Stomach (tissue), 9 donors: ENCODE results near the gene DCLK2. TPM values are rescaled to one million over a fixed set of nuclear protein-coding genes. Genes with fewer than 3 reads are reported as not detected.

Experiments
- DNase-seq, 2 donors: peaks; one replicate each; pipeline versions ENCODE4 v3.0.0 to v3.0.0-alpha.2; 2013 to 2019
- H3K27ac ChIP-seq, 5 donors: fragments of 200-600 bp in 4 of 5; sonication (generic) in 4 of 5; one replicate each; pipeline ENCODE4 v1.5.1; 2013 to 2019; ENCODE audit warnings: mild to moderate bottlenecking in 1 of 5, moderate library complexity in 1 of 5
- H3K27me3 ChIP-seq, 3 donors: fragments of 200-600 bp; sonication (generic); one replicate each; pipeline ENCODE4 v1.5.1; 2017 to 2019; ENCODE audit warnings: mixed run types in 1 of 3
- H3K36me3 ChIP-seq, 4 donors: fragments of 200-600 bp; sonication (generic); 1 replicate in 3 of 4; 2 replicates in 1 of 4; pipeline ENCODE4 v1.5.1; 2016 to 2019
- H3K4me1 ChIP-seq, 4 donors: fragments of 200-600 bp; sonication (generic); one replicate each; pipeline ENCODE4 v1.5.1; 2016 to 2019
- H3K4me3 ChIP-seq, 4 donors: fragments of 200-600 bp; sonication (generic) in 3 of 4; one replicate each; pipeline ENCODE4 v1.5.1; 2016 to 2019; ENCODE audit warnings: mild to moderate bottlenecking in 1 of 4
- H3K9me3 ChIP-seq, 4 donors: fragments of 200-600 bp; sonication (generic); one replicate each; pipeline ENCODE4 v1.5.1; 2016 to 2019
- EP300 ChIP-seq: sonication (generic); formaldehyde crosslinking; IDR thresholded peaks from one replicate; pipeline ENCODE4 v1.6.1; 2017; ENCODE audit warnings: antibody characterized with exemption
- POLR2A ChIP-seq, 4 donors: fragments of 450-650 bp; IDR thresholded peaks; one replicate each; pipeline ENCODE4 v1.6.1; 2016; ENCODE audit warnings: antibody characterized with exemption in 4 of 4, control low read depth in 2 of 4, mild to moderate bottlenecking in 1 of 4, moderate library complexity in 1 of 4
- POLR2AphosphoS5 ChIP-seq, 3 donors: sonication (generic); formaldehyde crosslinking; IDR thresholded peaks; one replicate each; pipeline ENCODE4 v1.6.1; 2016; ENCODE audit warnings: antibody characterized with exemption in 3 of 3
- WGBS, 5 donors: extraction: QIAGEN DNeasy Blood & Tissue Kit in 3 of 5; methylation state at CpG; one replicate each; pipeline versions ENCODE4 v1.1.5 to v1.1.7; 2013 to 2018; 5-methylcytosine and 5-hydroxymethylcytosine counted together
- intact Hi-C: fragments of 100-400 bp; cut with DNase I; formaldehyde crosslinking; loops from one replicate; pipeline ENCODE4 v1.15.1; 2023; ENCODE audit warnings: low total_unique reads
- polyA plus RNA-seq, 3 donors: library from polyadenylated mRNA; stranded (reverse); fragments of 200-250 nt; gene quantifications; one replicate each; pipeline ENCODE4 v1.2.3, GENCODE V29; 2013
- total RNA-seq, 5 donors: library from RNA; depleted of rRNA; stranded (reverse); fragments of >200 nt; gene quantifications; one replicate each; pipeline versions ENCODE4 v1.1.0 to v1.2.3, GENCODE V29; 2014 to 2016
- TF ChIP-seq, protein P1 (sequence below), 7 experiments: fragments of 450-650 bp in 4 of 7; fragments of 200-600 bp in 3 of 7; sonication (generic) in 3 of 7; IDR thresholded peaks; one replicate each; pipeline ENCODE4 v1.5.1; 2016 to 2019; ENCODE audit warnings: antibody characterized with exemption in 7 of 7, control low read depth in 2 of 7, mild to moderate bottlenecking in 1 of 7
- donor health status: healthy with polysubstance abuse.
- donor health status: Bipolar disorder and iron deficiency.
- donor health status: healthy.

Gene DCLK2
- total and polyA plus RNA-seq, 8 donors: 0.61 to 16.3 (median 1.7) TPM

- Histone ChIP-seq H3K9me3 (no peaks in the 10 kb centered on the region), H3K36me3 (peaks cover 0 to 29% (median 7%) of the 10 kb centered on the region in 4 donors), H3K27ac (no peak overlapping the region), H3K27me3 (no peaks in the 10 kb centered on the region), H3K4me1 (no peaks in the 10 kb centered on the region), H3K4me3 (no peak overlapping the region)
- TF ChIP-seq POLR2A (IDR thresholded peaks at IDR 0.05): no peak
- no peak for TF ChIP-seq POLR2AphosphoS5 (IDR thresholded peaks at IDR 0.05)
- TF ChIP-seq, protein P1, sequence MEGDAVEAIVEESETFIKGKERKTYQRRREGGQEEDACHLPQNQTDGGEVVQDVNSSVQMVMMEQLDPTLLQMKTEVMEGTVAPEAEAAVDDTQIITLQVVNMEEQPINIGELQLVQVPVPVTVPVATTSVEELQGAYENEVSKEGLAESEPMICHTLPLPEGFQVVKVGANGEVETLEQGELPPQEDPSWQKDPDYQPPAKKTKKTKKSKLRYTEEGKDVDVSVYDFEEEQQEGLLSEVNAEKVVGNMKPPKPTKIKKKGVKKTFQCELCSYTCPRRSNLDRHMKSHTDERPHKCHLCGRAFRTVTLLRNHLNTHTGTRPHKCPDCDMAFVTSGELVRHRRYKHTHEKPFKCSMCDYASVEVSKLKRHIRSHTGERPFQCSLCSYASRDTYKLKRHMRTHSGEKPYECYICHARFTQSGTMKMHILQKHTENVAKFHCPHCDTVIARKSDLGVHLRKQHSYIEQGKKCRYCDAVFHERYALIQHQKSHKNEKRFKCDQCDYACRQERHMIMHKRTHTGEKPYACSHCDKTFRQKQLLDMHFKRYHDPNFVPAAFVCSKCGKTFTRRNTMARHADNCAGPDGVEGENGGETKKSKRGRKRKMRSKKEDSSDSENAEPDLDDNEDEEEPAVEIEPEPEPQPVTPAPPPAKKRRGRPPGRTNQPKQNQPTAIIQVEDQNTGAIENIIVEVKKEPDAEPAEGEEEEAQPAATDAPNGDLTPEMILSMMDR (IDR thresholded peaks at IDR 0.05): no peak
- no peak for TF ChIP-seq EP300
- 81 to 93% (median 88%) methylated on average over 6 of the region's 6 CpGs for WGBS, 5 donors
- intact Hi-C loops: no loop called here
- DNase-seq: no peak
Measured at GRCh38 chr4:150258569-150258968, 180.3 kb downstream of the DCLK2 start.

DNA sequence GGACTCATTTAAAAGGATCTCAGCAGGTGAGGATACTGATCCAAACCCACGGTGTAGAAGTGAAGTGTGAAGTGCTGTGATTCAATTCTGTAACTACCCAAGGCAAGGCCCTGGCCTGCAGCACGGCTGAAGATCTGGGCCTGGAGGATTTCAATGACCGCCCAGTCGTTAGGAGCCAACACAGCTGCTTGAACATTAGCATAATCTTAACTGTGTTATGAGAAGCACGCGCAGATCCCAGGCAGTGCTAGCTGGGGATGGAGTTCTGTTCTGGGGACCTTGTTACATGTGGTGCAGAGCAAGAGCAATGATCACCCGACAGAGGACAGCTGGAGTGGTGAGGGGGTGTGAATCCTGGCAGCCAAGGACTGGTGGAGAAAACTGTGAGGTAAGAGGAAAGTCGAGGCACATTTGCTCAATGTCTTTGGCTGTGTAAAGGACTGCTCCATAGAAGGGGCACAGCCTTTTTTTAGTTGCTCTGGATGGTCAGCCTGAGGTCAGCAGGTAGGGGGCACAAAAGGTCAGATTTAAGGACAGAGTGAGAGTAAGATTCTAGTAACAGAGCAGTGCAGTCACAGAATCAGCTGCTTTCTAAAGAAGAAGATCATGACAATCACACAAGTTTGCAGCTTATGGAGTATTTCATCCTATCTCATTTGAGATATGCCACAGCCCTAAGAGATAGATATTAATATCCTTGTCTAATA, 181.8 kb downstream of the DCLK2 start:
- H3K4me3 ChIP-seq: no peak overlapping the region
- H3K4me1 ChIP-seq: no peaks in the 10 kb centered on the region
- WGBS, 5 donors: 69 to 77% (median 71%) methylated on average over 8 of the region's 8 CpGs
- peaks cover 0 to 35% (median 14%) of the 10 kb centered on the region in 4 donors for H3K36me3 ChIP-seq
- intact Hi-C loops: no loop called here
- TF ChIP-seq, protein P1 (IDR thresholded peaks at IDR 0.05): no peak
- no peak for TF ChIP-seq POLR2AphosphoS5 (IDR thresholded peaks at IDR 0.05)
- no peak for TF ChIP-seq POLR2A (IDR thresholded peaks at IDR 0.05)
- TF ChIP-seq EP300: no peak
- no peak overlapping the region for H3K27ac ChIP-seq
- H3K27me3 ChIP-seq: no peaks in the 10 kb centered on the region
- H3K9me3 ChIP-seq: no peaks in the 10 kb centered on the region
- DNase-seq: peak in 1 of 2 donors; percentile 71

DNA sequence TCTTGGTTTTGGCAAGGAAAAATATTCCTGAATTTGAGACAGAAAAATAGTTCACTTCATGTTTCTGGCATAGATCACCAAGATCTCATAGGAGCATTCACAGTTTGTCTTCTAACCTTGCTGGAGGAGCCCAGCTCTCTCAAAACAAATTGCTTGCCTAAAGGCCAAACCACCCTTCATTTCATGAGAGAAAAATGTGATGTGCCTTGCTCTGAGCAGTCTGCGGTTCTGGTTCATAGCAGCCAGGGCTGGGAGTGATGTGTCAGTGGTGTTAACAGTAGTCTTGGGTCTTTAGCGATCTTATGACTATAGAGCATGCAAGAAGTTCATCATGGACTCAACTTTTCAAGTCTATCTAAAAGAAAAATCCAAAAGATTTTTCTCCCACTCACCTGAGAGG, 183.3 kb downstream of the DCLK2 start:
- intact Hi-C loops: no loop called here
- H3K27me3 ChIP-seq: no peaks in the 10 kb centered on the region
- DNase-seq: no peak
- H3K4me3 ChIP-seq: no peak overlapping the region
- H3K4me1 ChIP-seq: no peaks in the 10 kb centered on the region
- no peaks in the 10 kb centered on the region for H3K9me3 ChIP-seq
- TF ChIP-seq EP300: no peak
- TF ChIP-seq, protein P1 (IDR thresholded peaks at IDR 0.05): no peak
- no peak for TF ChIP-seq POLR2A (IDR thresholded peaks at IDR 0.05)
- TF ChIP-seq POLR2AphosphoS5 (IDR thresholded peaks at IDR 0.05): no peak
- 92 to 100% (median 97%) methylated on average over 2 of the region's 2 CpGs for WGBS, 5 donors
- no peak overlapping the region for H3K27ac ChIP-seq
- peaks cover 0 to 50% (median 28%) of the 10 kb centered on the region in 4 donors for H3K36me3 ChIP-seq

- WGBS, 5 donors: 91 to 96% (median 92%) methylated on average over 6 of the region's 6 CpGs
- Histone ChIP-seq H3K9me3 (no peaks in the 10 kb centered on the region), H3K27me3 (no peaks in the 10 kb centered on the region), H3K4me3 (no peak overlapping the region), H3K27ac (no peak overlapping the region), H3K36me3 (peaks cover 0 to 46% (median 27%) of the 10 kb centered on the region in 4 donors), H3K4me1 (no peaks in the 10 kb centered on the region)
- no peak for TF ChIP-seq EP300
- TF ChIP-seq POLR2A (IDR thresholded peaks at IDR 0.05): no peak
- TF ChIP-seq, protein P1 (IDR thresholded peaks at IDR 0.05): no peak
- no peak for TF ChIP-seq POLR2AphosphoS5 (IDR thresholded peaks at IDR 0.05)
- intact Hi-C loops: no loop called here
- DNase-seq: no peak
Measured at GRCh38 chr4:150262611-150263010, 184.4 kb downstream of the DCLK2 start.
